ENCODE results near the gene LRRC74A. TPM values are rescaled to one million over a fixed set of nuclear protein-coding genes. Genes with fewer than 3 reads are reported as not detected.
A peak's percentile ranks its signal among the peaks of the same experiment; 100 is the strongest.

The LRRC74A gene
- total and polyA plus RNA-seq, 9 of the 15 experiments (the other 6 are each of a cell fraction or from before 2014, with no cell fraction given), result not detected

DNA sequence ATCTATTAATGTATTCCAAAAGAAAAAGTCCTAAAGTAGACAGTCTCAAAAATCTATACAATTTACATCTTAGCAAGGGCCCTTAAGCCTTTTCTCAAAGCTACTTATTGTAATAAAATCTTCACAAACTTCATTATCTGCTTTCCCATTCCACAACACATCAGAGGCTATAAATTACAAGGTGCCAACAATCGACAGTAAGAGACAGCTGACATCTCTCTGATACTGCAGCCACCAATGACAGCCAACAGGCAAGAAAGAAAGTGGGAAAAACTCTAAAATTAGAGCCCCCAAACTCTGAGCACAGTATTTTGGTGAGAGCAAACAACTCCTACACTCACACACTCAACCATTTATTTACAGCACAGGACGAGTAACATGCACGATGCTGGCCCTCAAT lies 15.7 kb upstream of the LRRC74A start:
- peak overlapping the region; percentile 21; the same call in 1 of the 2 replicates for H2AFZ ChIP-seq (ENCODE audit: low read depth, low read length)
- peak overlapping the region; percentile 68 for H3K4me2 ChIP-seq (ENCODE audit: insufficient read depth, low read length)
- BruUV-seq (replicated peaks), result no TSS peak
- CTCF ChIA-PET (ENCODE audit: low intra/inter-chr PET ratio), result no interaction called here
- H3K9me1 ChIP-seq (ENCODE audit: control insufficient read depth, insufficient read depth, low read length), result no peaks in the 10 kb centered on the region
- H3K4me1 ChIP-seq (replicated peaks in 1 of 2; ENCODE audit: control insufficient read depth in 2 of 2, insufficient read depth in 2 of 2, low read length in 2 of 2), result peaks cover 13 to 14% of the 10 kb centered on the region in 2 experiments; a peak in 4 of 5 replicates
- POLR2A ChIA-PET, result interaction anchor here (0.6 to 1.1 kb wide), 2 partner anchors 11 to 1114 kb away, joined by 3 to 4 read pairs; no protein-coding TSS in a partner anchor
- no peaks in the 10 kb centered on the region for H4K20me1 ChIP-seq (replicated peaks; ENCODE audit: control insufficient read depth, insufficient read depth, low read length)
- intact Hi-C loops (cut with micrococcal nuclease) (no loop called here), in situ Hi-C loops (cut with MboI) (no loop called here)
- FAIRE-seq (no peak), DNase-seq (ENCODE audit: extremely low read depth in 1 of 4, low spot score in 3 of 4) (peak in 2 of 4 experiments; percentile 39 to 56), ATAC-seq (peak; percentile 10; the same call in 2 of the 3 replicates)
- H3K79me2 ChIP-seq (ENCODE audit: control insufficient read depth, insufficient read depth, low read length), result peaks cover 25% of the 10 kb centered on the region
- 0% methylated on average over 3 of the region's 3 CpGs for WGBS (ENCODE audit: insufficient coverage, low coverage, missing lambda C conversion rate)
- peaks cover 33% of the 10 kb centered on the region for H3K36me3 ChIP-seq (ENCODE audit: control insufficient read depth, insufficient read depth, low read length)
- no peaks in the 10 kb centered on the region for H3K9me3 ChIP-seq (replicated peaks; ENCODE audit: control insufficient read depth, insufficient read depth, low read depth, low read length)
- peak overlapping the region in 1 of 2 experiments; percentile 76; a peak in 2 of 4 replicates for H3K9ac ChIP-seq (ENCODE audit: insufficient read depth in 1 of 2, low read depth in 2 of 2, low read length in 2 of 2)
- peak overlapping the region; percentile 3; the same call in 2 of the 3 replicates for H3K27ac ChIP-seq (ENCODE audit: extremely low read depth, low read depth, low read length)
- peak overlapping the region; percentile 56; the same call in 1 of the 2 replicates for H3K4me3 ChIP-seq
- H3K27me3 ChIP-seq (ENCODE audit: control insufficient read depth in 2 of 2, insufficient read depth in 2 of 2, low read length in 2 of 2), result no peaks in the 10 kb centered on the region
- TF ChIP-seq TAF9B (IDR thresholded peaks at IDR 0.05; ENCODE audit: partially characterized antibody), result peak; percentile 26
- TF ChIP-seq JUND (IDR thresholded peaks at IDR 0.05; ENCODE audit: borderline replicate concordance, low read depth, low read length), result no peak
- TF ChIP-seq JUND (tag; IDR thresholded peaks at IDR 0.05; ENCODE audit: borderline replicate concordance, low read depth, low read length), result 0 out of 3 replicates have a peak, but pooled peaks have one; percentile 22
- TF ChIP-seq CBFA2T3 (IDR thresholded peaks at IDR 0.05), result peak; percentile 78
- peak; percentile 47; the same call in 1 of the 2 replicates for TF ChIP-seq MTA2 (IDR thresholded peaks at IDR 0.05; ENCODE audit: low read depth)
- no peak for TF ChIP-seq NONO (IDR thresholded peaks at IDR 0.05; ENCODE audit: low read depth in 2 of 2, low read length in 1 of 2)
- peak; percentile 58 for TF ChIP-seq CBFA2T2 (conservative IDR thresholded peaks at IDR 0.05)
- TF ChIP-seq, protein P1, sequence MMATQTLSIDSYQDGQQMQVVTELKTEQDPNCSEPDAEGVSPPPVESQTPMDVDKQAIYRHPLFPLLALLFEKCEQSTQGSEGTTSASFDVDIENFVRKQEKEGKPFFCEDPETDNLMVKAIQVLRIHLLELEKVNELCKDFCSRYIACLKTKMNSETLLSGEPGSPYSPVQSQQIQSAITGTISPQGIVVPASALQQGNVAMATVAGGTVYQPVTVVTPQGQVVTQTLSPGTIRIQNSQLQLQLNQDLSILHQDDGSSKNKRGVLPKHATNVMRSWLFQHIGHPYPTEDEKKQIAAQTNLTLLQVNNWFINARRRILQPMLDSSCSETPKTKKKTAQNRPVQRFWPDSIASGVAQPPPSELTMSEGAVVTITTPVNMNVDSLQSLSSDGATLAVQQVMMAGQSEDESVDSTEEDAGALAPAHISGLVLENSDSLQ (IDR thresholded peaks at IDR 0.05), result peak; percentile 91
- TF ChIP-seq MTA3 (IDR thresholded peaks at IDR 0.05; ENCODE audit: borderline replicate concordance), result no peak
- peak; percentile 66 for TF ChIP-seq TEAD4 (IDR thresholded peaks at IDR 0.05; ENCODE audit: low read length)
- no peak for TF ChIP-seq TEAD4 (CRISPR knock-in tag; IDR thresholded peaks at IDR 0.05; ENCODE audit: borderline replicate concordance)
- TF ChIP-seq, protein P2, sequence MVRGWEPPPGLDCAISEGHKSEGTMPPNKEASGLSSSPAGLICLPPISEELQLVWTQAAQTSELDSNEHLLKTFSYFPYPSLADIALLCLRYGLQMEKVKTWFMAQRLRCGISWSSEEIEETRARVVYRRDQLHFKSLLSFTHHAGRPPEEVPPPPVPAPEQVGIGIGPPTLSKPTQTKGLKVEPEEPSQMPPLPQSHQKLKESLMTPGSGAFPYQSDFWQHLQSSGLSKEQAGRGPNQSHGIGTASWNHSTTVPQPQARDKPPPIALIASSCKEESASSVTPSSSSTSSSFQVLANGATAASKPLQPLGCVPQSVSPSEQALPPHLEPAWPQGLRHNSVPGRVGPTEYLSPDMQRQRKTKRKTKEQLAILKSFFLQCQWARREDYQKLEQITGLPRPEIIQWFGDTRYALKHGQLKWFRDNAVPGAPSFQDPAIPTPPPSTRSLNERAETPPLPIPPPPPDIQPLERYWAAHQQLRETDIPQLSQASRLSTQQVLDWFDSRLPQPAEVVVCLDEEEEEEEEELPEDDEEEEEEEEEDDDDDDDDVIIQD (CRISPR knock-in tag; IDR thresholded peaks at IDR 0.05), result no peak
- TF ChIP-seq, protein P3, sequence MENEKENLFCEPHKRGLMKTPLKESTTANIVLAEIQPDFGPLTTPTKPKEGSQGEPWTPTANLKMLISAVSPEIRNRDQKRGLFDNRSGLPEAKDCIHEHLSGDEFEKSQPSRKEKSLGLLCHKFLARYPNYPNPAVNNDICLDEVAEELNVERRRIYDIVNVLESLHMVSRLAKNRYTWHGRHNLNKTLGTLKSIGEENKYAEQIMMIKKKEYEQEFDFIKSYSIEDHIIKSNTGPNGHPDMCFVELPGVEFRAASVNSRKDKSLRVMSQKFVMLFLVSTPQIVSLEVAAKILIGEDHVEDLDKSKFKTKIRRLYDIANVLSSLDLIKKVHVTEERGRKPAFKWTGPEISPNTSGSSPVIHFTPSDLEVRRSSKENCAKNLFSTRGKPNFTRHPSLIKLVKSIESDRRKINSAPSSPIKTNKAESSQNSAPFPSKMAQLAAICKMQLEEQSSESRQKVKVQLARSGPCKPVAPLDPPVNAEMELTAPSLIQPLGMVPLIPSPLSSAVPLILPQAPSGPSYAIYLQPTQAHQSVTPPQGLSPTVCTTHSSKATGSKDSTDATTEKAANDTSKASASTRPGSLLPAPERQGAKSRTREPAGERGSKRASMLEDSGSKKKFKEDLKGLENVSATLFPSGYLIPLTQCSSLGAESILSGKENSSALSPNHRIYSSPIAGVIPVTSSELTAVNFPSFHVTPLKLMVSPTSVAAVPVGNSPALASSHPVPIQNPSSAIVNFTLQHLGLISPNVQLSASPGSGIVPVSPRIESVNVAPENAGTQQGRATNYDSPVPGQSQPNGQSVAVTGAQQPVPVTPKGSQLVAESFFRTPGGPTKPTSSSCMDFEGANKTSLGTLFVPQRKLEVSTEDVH (IDR thresholded peaks at IDR 0.05; ENCODE audit: low read depth, partially characterized antibody), result no peak
- TF ChIP-seq TCF3 (CRISPR knock-in tag; IDR thresholded peaks at IDR 0.05), result peak; percentile 74
- TF ChIP-seq PHF20 (IDR thresholded peaks at IDR 0.05; ENCODE audit: partially characterized antibody), result no peak
- TF ChIP-seq FOXM1 (IDR thresholded peaks at IDR 0.05; ENCODE audit: low read depth), result no peak
- TF ChIP-seq FOXM1 (CRISPR knock-in tag; IDR thresholded peaks at IDR 0.05; ENCODE audit: low read depth), result no peak
- TF ChIP-seq ZNF316 (IDR thresholded peaks at IDR 0.05), result no peak
- TF ChIP-seq TAL1 (IDR thresholded peaks at IDR 0.05), result peak; percentile 58
- TF ChIP-seq NCOR1 (IDR thresholded peaks at IDR 0.05), result peak; percentile 50; the same call in 1 of the 2 replicates

Measured in K562 (cell line).